ENCODE measurements around the gene CPO. TPM values are rescaled to one million over a fixed set of nuclear protein-coding genes. Genes with fewer than 3 reads are reported as not detected.
A peak's percentile ranks its signal among the peaks of the same experiment; 100 is the strongest.

Gene CPO
- total and polyA plus RNA-seq, 2 experiments from 2014 or later = 0.42 TPM; not detected in 1

DNA sequence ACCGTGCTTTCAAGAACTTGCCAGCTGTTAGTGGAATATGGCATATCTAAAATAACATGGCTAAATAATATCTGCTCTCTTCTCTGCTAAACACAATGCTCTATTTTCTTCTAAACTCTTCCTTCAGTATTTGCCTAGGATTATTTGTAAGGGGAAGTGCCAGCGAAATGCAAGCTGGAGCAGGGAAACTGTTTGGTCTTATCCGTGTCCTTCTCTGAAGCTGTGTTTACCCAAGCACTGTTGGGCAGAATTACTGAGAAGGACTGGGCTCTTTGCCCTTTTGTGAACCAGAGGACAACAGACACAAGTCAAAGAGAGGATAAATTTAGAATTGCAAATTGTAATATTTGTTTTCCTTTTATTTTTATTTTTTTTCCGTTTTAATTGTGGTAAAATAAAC, 23.6 kb downstream of the CPO start:
- Histone ChIP-seq H3K4me1 (ENCODE audit: low read depth) (peaks cover 22% of the 10 kb centered on the region), H3K4me3 (no peak overlapping the region), H3K36me3 (no peaks in the 10 kb centered on the region), H3K9me3 (ENCODE audit: low read depth) (no peaks in the 10 kb centered on the region), H3K27ac (no peak overlapping the region), H3K27me3 (no peaks in the 10 kb centered on the region)
- DNase-seq (ENCODE audit: low read depth in 1 of 2, low spot score in 1 of 2) = no peak
- TF ChIP-seq, protein P1, sequence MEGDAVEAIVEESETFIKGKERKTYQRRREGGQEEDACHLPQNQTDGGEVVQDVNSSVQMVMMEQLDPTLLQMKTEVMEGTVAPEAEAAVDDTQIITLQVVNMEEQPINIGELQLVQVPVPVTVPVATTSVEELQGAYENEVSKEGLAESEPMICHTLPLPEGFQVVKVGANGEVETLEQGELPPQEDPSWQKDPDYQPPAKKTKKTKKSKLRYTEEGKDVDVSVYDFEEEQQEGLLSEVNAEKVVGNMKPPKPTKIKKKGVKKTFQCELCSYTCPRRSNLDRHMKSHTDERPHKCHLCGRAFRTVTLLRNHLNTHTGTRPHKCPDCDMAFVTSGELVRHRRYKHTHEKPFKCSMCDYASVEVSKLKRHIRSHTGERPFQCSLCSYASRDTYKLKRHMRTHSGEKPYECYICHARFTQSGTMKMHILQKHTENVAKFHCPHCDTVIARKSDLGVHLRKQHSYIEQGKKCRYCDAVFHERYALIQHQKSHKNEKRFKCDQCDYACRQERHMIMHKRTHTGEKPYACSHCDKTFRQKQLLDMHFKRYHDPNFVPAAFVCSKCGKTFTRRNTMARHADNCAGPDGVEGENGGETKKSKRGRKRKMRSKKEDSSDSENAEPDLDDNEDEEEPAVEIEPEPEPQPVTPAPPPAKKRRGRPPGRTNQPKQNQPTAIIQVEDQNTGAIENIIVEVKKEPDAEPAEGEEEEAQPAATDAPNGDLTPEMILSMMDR (IDR thresholded peaks at IDR 0.05; ENCODE audit: low read depth, low read length) = no peak

DNA sequence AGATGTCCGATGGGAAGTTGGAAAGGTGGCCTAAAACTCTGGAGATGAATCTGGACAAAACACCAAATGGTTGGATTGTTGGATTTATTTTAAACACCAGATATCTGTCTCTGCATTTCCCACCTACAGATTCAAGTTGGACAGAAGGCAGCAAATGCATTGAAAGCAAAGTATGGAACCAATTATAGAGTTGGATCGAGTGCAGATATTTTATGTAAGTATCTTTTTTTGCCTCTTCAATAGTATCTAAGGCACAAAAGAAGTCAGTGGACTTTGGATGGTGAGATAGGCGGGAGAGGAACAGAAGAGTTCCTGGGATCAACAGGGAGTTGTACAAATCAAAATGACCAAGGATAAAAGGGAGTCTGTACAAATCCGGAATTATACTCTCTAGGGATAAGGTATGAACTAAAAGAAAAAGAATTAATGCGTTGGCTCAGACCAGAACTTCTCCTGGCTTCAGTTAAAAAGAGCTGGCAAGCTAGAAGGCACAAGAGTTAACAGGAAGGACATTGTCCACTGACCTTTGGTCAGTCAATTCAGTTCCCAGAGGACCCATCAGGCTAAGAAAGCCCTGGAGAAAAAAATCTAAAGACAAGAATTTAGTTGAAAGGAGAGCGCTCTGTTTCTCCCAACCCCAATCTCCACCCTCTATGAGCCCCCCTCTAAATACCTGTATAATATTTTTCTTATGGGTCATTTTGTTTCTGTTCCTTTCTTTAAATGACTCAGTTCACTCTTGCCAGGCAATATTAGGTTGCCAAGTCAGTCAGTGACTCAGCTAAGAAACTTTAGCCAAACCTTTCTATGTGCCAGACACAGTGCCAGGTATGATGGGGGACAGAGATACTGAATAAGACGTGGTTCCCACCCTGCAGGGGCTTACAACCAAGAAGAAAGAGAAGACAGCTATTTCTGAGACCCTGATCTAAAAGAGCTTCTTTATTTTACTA, 29.1 kb downstream of the CPO start:
- TF ChIP-seq, protein P1 (IDR thresholded peaks at IDR 0.05; ENCODE audit: low read depth, low read length) = no peak
- Histone ChIP-seq H3K9me3 (ENCODE audit: low read depth) (no peaks in the 10 kb centered on the region), H3K36me3 (no peaks in the 10 kb centered on the region), H3K27ac (no peak overlapping the region), H3K4me1 (ENCODE audit: low read depth) (peaks cover 10% of the 10 kb centered on the region), H3K4me3 (no peak overlapping the region), H3K27me3 (no peaks in the 10 kb centered on the region)
- no peak for DNase-seq (ENCODE audit: low read depth in 1 of 2, low spot score in 1 of 2)

DNA sequence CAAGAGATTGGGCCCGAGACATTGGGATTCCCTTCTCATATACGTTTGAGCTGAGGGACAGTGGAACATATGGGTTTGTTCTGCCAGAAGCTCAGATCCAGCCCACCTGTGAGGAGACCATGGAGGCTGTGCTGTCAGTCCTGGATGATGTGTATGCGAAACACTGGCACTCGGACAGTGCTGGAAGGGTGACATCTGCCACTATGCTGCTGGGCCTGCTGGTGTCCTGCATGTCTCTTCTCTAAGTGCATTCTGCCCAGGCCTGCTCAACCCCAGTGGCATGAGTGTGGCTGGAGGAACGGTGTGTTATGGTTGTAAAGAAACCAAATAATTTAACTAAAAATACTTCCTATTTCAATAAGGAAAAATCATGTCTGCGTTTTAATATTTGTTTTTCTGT, 29.9 kb downstream of the CPO start:
- Histone ChIP-seq H3K9me3 (ENCODE audit: low read depth) (no peaks in the 10 kb centered on the region), H3K27me3 (no peaks in the 10 kb centered on the region), H3K4me1 (ENCODE audit: low read depth) (peaks cover 10% of the 10 kb centered on the region), H3K36me3 (no peaks in the 10 kb centered on the region), H3K27ac (no peak overlapping the region), H3K4me3 (no peak overlapping the region)
- TF ChIP-seq, protein P1 (IDR thresholded peaks at IDR 0.05; ENCODE audit: low read depth, low read length) = no peak
- no peak for DNase-seq (ENCODE audit: low read depth in 1 of 2, low spot score in 1 of 2)

DNA sequence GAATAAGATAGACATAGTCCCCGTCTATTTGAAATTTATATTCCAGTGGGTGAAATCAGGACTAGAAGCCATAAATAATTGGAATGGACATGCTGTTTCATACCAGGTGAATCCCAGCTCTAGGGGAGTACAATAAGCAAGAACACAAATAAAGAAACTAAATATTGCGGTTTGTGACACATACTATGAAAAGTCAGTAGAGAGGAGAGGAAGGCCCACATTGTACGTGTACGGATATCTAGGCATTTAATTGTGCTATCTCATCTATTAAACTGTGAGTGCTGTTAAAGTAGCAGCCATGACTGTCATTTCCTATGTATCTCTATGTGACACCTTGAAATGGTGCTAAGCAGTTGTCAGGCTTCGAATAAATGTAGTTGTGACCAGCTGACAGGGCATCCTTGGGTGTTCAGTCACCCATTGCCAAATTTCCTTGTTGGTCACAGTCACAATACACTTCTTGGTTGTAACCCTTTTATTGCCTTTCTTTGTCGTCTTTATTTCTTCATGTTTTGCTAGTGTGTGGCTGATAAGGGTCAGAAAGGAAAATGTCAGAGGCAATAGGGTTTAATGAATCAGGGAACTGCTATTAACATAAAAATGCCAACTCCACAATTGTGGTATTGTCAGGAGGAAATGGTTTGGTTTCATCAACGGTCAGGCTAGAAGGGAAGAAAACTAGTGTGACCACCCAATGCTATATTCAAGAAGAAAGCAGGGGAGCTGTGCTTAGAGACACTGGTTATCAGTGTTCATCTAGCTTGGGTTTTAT, 31.5 kb downstream of the CPO start:
- Histone ChIP-seq H3K27me3 (no peaks in the 10 kb centered on the region), H3K9me3 (ENCODE audit: low read depth) (no peaks in the 10 kb centered on the region), H3K36me3 (no peaks in the 10 kb centered on the region), H3K4me1 (ENCODE audit: low read depth) (peaks cover 10% of the 10 kb centered on the region), H3K27ac (no peak overlapping the region), H3K4me3 (no peak overlapping the region)
- DNase-seq (ENCODE audit: low read depth in 1 of 2, low spot score in 1 of 2) = no peak
- TF ChIP-seq, protein P1 (IDR thresholded peaks at IDR 0.05; ENCODE audit: low read depth, low read length) = no peak

DNA sequence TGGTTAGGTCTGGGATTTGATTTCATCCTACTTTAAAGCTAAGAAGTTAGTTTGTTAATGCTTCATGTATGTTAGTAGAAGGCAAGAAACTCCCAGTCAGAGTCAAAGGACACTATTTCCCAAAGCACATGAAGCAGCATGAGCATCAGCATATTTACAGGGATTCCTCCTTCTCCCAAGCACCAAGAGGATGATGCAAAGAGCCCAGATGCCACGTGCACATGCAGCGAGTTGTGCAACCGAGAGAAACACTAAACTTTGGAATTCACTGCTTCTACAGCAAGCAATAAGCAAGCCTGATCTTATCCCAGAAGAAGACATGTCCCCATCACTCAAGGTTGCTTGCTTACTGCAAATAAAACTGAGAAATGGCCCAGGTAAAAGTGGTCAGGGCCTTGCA, 32.5 kb downstream of the CPO start:
- no peaks in the 10 kb centered on the region for H3K9me3 ChIP-seq (ENCODE audit: low read depth)
- H3K4me1 ChIP-seq (ENCODE audit: low read depth) = peaks cover 3% of the 10 kb centered on the region
- no peak overlapping the region for H3K27ac ChIP-seq
- H3K27me3 ChIP-seq = no peaks in the 10 kb centered on the region
- DNase-seq (ENCODE audit: low read depth in 1 of 2, low spot score in 1 of 2) = peak in 1 of 2 donors; percentile 56
- H3K4me3 ChIP-seq = no peak overlapping the region
- H3K36me3 ChIP-seq = no peaks in the 10 kb centered on the region
- TF ChIP-seq, protein P1 (IDR thresholded peaks at IDR 0.05; ENCODE audit: low read depth, low read length) = no peak

Data from cardiac muscle cell (in vitro differentiated cells and primary cell).